Heart left ventricle (tissue), 13 donors: ENCODE results near the gene JUP.

Source experiments
- CTCF ChIP-seq, 12 donors: fragments of 200-600 bp; sonication (generic) in 4 of 12; IDR thresholded peaks; one replicate each; pipeline versions ENCODE4 v1.5.0 to v1.8.0; 2018 to 2022; ENCODE audit warnings: antibody characterized with exemption in 12 of 12, mild to moderate bottlenecking in 5 of 12
- POLR2A ChIP-seq, 2 donors: fragments of 450-650 bp; IDR thresholded peaks; one replicate each; pipeline ENCODE4 v1.6.1; 2017; ENCODE audit warnings: antibody characterized with exemption in 2 of 2, mild to moderate bottlenecking in 2 of 2, moderate library complexity in 2 of 2
- donor health status: ischemic (EF 13 %, LVEDD 7.1; RV severe dilation, severe dysfunction).
- donor health status: DM: no; HTN: yes; CAD: no.
- donor health status: DM: no; HTN: no; CAD: no.
- donor health status: ischemic (EF 25% LVEDD 6.9; RV normal size, moderate dysfunction).
- donor health status: ischemic (EF 25% LVEDD 5.7; RV mildly dilated, moderate dysfunction).
- donor health status: ischemic (EF 35%, LVEDD 5.7; RV mildly dilated, moderate dysfunction).
- donor health status: nonischemic (EF 11% LVEDD 7.7; RV severe dilation, severe dysfunction).
- donor health status: DM: yes; HTN: yes; CAD: no.
- donor health status: PGD.
- donor health status: ischemic (EF 29% LVEDD 5.4; RV normal size, mild dysfunction).
- donor health status: nonischemic (EF 23%, LVEDD 6.1; RV moderate dilation, normal function).

DNA sequence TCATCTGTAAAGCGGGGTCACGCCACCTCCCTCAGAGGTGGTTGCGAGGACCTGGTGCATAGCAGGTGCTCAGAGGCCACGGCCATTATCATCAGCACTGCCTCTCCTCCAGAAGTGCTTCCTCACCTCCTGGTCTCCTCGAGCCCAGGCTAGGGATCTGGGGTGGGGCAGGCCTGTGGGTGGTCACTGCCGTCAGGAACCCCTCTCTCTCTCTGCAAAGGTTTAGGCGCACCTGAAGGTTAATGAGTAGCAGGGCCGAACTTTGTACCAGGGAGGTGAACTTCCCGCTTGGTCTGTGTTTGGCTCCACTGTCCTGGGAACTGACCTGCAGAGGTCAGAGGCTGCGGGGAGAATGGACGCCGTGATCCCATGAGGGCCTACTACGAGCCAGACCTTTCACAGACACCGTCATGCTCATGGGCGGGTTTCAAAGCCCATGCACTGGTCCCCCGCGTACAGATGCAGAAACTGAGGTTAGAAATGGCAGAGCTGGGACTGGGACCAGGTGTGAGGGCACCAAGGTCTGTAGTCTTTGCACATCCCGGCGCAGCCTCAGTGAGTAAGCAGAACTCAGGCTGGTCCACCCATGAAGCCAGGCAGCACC lies 13.8 kb downstream of the JUP start:
- TF ChIP-seq CTCF (IDR thresholded peaks at IDR 0.05), result no peak
- no peak for TF ChIP-seq POLR2A (IDR thresholded peaks at IDR 0.05)
